ENCODE data around the gene HKDC1.
A peak's percentile ranks its signal among the peaks of the same experiment; 100 is the strongest.

HKDC1 gene

GRCh38 chr10:69218831-69219230 is 1.3 kb upstream of the HKDC1 start:
- Mint-ChIP-seq H3K27me3 (ENCODE audit: low read depth, poor library complexity) (peaks cover 32% of the 10 kb centered on the region), H3K4me1 (peaks cover 43% of the 10 kb centered on the region), H3K4me3 (no peak overlapping the region), H3K9me3 (peaks cover 4% of the 10 kb centered on the region), H3K27ac (no peak overlapping the region), H3K36me3 (ENCODE audit: low read depth) (no peaks in the 10 kb centered on the region)
- TF ChIP-seq, protein P1, sequence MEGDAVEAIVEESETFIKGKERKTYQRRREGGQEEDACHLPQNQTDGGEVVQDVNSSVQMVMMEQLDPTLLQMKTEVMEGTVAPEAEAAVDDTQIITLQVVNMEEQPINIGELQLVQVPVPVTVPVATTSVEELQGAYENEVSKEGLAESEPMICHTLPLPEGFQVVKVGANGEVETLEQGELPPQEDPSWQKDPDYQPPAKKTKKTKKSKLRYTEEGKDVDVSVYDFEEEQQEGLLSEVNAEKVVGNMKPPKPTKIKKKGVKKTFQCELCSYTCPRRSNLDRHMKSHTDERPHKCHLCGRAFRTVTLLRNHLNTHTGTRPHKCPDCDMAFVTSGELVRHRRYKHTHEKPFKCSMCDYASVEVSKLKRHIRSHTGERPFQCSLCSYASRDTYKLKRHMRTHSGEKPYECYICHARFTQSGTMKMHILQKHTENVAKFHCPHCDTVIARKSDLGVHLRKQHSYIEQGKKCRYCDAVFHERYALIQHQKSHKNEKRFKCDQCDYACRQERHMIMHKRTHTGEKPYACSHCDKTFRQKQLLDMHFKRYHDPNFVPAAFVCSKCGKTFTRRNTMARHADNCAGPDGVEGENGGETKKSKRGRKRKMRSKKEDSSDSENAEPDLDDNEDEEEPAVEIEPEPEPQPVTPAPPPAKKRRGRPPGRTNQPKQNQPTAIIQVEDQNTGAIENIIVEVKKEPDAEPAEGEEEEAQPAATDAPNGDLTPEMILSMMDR (IDR thresholded peaks at IDR 0.05): no peak
- no peak for DNase-seq

DNA sequence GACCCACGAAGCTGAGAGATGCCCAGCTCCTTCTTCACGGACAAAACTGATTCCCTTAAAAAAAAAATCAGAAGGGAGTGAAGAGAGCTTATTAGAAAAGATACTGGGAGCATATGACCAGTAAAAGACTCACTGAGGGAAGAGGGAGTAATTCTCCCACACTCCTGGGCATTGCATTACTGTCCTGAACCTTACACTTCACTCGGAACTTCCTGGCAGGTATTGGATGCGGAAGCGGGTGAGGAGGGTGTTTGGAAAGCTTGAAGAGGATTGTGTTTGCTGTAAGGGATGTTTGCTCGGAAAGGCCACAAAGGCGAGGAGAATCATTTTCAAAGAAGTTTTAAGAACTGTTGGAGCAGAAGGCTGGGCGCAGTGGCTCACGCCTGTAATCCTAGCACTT is 375 bp downstream of the HKDC1 start:
- no peaks in the 10 kb centered on the region for H3K36me3 Mint-ChIP-seq (ENCODE audit: low read depth)
- TF ChIP-seq, protein P1 (IDR thresholded peaks at IDR 0.05): no peak
- DNase-seq: no peak
- peaks cover 20% of the 10 kb centered on the region for H3K27me3 Mint-ChIP-seq (ENCODE audit: low read depth, poor library complexity)
- H3K4me1 Mint-ChIP-seq: peaks cover 51% of the 10 kb centered on the region
- H3K27ac Mint-ChIP-seq: no peak overlapping the region
- H3K4me3 Mint-ChIP-seq: no peak overlapping the region
- no peaks in the 10 kb centered on the region for H3K9me3 Mint-ChIP-seq

GRCh38 chr10:69222157-69223027 is 2.3 kb downstream of the HKDC1 start:
- TF ChIP-seq, protein P1 (IDR thresholded peaks at IDR 0.05): peak; percentile 68
- no peak for DNase-seq
- peaks cover 51% of the 10 kb centered on the region for H3K4me1 Mint-ChIP-seq
- H3K4me3 Mint-ChIP-seq: no peak overlapping the region
- H3K9me3 Mint-ChIP-seq: no peaks in the 10 kb centered on the region
- H3K36me3 Mint-ChIP-seq (ENCODE audit: low read depth): no peaks in the 10 kb centered on the region
- H3K27me3 Mint-ChIP-seq (ENCODE audit: low read depth, poor library complexity): peaks cover 19% of the 10 kb centered on the region
- H3K27ac Mint-ChIP-seq: peak overlapping the region; percentile 78

GRCh38 chr10:69223028-69223342 is 2.9 kb downstream of the HKDC1 start:
- Mint-ChIP-seq H3K4me1 (peaks cover 51% of the 10 kb centered on the region), H3K27ac (peak overlapping the region; percentile 78), H3K36me3 (ENCODE audit: low read depth) (no peaks in the 10 kb centered on the region), H3K9me3 (no peaks in the 10 kb centered on the region), H3K4me3 (no peak overlapping the region), H3K27me3 (ENCODE audit: low read depth, poor library complexity) (peaks cover 22% of the 10 kb centered on the region)
- no peak for DNase-seq
- TF ChIP-seq, protein P1 (IDR thresholded peaks at IDR 0.05): no peak

GRCh38 chr10:69224862-69225657 is 4.9 kb downstream of the HKDC1 start:
- TF ChIP-seq, protein P1 (IDR thresholded peaks at IDR 0.05): no peak
- Mint-ChIP-seq H3K9me3 (no peaks in the 10 kb centered on the region), H3K27ac (peak overlapping the region; percentile 89), H3K4me3 (no peak overlapping the region), H3K4me1 (peaks cover 52% of the 10 kb centered on the region), H3K27me3 (ENCODE audit: low read depth, poor library complexity) (peaks cover 12% of the 10 kb centered on the region), H3K36me3 (ENCODE audit: low read depth) (no peaks in the 10 kb centered on the region)
- DNase-seq: no peak
